CD4-positive, CD25-positive, alpha-beta regulatory T cell (primary cell): ENCODE measurements around the gene PLXNB3. TPM values are rescaled to one million over a fixed set of nuclear protein-coding genes. Genes with fewer than 3 reads are reported as not detected.

Source experiments
- ATAC-seq, 2 donors: fragments of 150-1000 bp; cut with Tn5 transposase; one replicate each; pipeline ENCODE4 v1.10.0; 2021; ENCODE audit warnings: low read depth in 2 of 2, moderate number of reproducible peaks in 2 of 2, moderate library complexity in 1 of 2
- DNase-seq, 3 donors: peaks; one replicate each; pipeline versions ENCODE4 v3.0.0 to v3.0.0-alpha.2; 2012 to 2022; ENCODE audit warnings: mixed read lengths in 1 of 3
- H3K27ac ChIP-seq: one replicate; pipeline ENCODE4 v1.7.0; 2013; ENCODE audit warnings: mild to moderate bottlenecking, low read length; ENCODE audit not compliant: insufficient read depth, poor library complexity, severe bottlenecking
- H3K27me3 ChIP-seq: one replicate; pipeline ENCODE4 v1.7.0; 2013; ENCODE audit warnings: low read length; ENCODE audit not compliant: control insufficient read depth, insufficient read depth
- H3K36me3 ChIP-seq: one replicate; pipeline ENCODE4 v1.7.0; 2013; ENCODE audit warnings: mild to moderate bottlenecking, low read length, moderate library complexity; ENCODE audit not compliant: control insufficient read depth, insufficient read depth
- H3K4me1 ChIP-seq: 2 replicates; pipeline ENCODE4 v1.7.0; 2013; ENCODE audit warnings: mild to moderate bottlenecking, low read length; ENCODE audit not compliant: insufficient read depth, control insufficient read depth, poor library complexity, severe bottlenecking
- H3K4me3 ChIP-seq: one replicate; pipeline ENCODE4 v1.7.0; 2013; ENCODE audit warnings: low read depth, mild to moderate bottlenecking, low read length, moderate library complexity
- H3K9me3 ChIP-seq, 2 experiments: 1 replicate in 1 of 2; 2 replicates in 1 of 2; pipeline ENCODE4 v1.7.0; 2013; ENCODE audit warnings: low read length in 2 of 2, mild to moderate bottlenecking in 1 of 2, moderate library complexity in 1 of 2; ENCODE audit not compliant: control insufficient read depth in 2 of 2
- H3K27ac Mint-ChIP-seq, 3 donors: one replicate each; pipeline ENCODE4 v1.8.0; 2020 to 2022; ENCODE audit warnings: mild to moderate bottlenecking in 3 of 3, mixed read lengths in 3 of 3, moderate library complexity in 2 of 3
- H3K27me3 Mint-ChIP-seq: one replicate; pipeline ENCODE4 v1.8.0; 2022; ENCODE audit warnings: mild to moderate bottlenecking, mixed read lengths
- H3K36me3 Mint-ChIP-seq: one replicate; pipeline ENCODE4 v1.8.0; 2020; ENCODE audit warnings: mixed read lengths
- H3K4me1 Mint-ChIP-seq, 4 donors: one replicate each; pipeline ENCODE4 v1.8.0; 2020 to 2022; ENCODE audit warnings: mixed read lengths in 4 of 4, mild to moderate bottlenecking in 1 of 4
- H3K4me3 Mint-ChIP-seq, 4 donors: one replicate each; pipeline ENCODE4 v1.8.0; 2020 to 2022; ENCODE audit warnings: mild to moderate bottlenecking in 4 of 4, mixed read lengths in 4 of 4, moderate library complexity in 3 of 4
- H3K9me3 Mint-ChIP-seq, 7 donors: one replicate each; pipeline ENCODE4 v1.8.0; 2020 to 2022; ENCODE audit warnings: mixed read lengths in 7 of 7, mild to moderate bottlenecking in 3 of 7, moderate library complexity in 2 of 7
- polyA plus RNA-seq, 4 donors: library from polyadenylated mRNA; unstranded; fragments of 300-500 nt; fragmentation: Illumina TruSeq; gene quantifications; one replicate each; pipeline ENCODE4 v1.2.3, GENCODE V29; 2021
- total RNA-seq: library from RNA; stranded (reverse); gene quantifications from one replicate; pipeline ENCODE4 v1.2.3, GENCODE V29; 2022

PLXNB3 gene
- total and polyA plus RNA-seq, 5 donors from 2014 or later: 0.52 TPM; not detected in 4

- ATAC-seq (peak; percentile 75 to 77), DNase-seq (peak; percentile 81 to 91 (median 89))
- no peaks in the 10 kb centered on the region for H3K9me3 ChIP-seq
- Mint-ChIP-seq H3K9me3 (peaks cover 0 to 1% (median 0%) of the 10 kb centered on the region in 7 donors), H3K4me3 (peak within 1 kb of the TSS; percentile 86 to 94 (median 90)), H3K36me3 (peaks cover 6% of the 10 kb centered on the region), H3K27me3 (no peaks in the 10 kb centered on the region), H3K27ac (peak within 1 kb of the TSS; percentile 75 to 94 (median 87)), H3K4me1 (peaks cover 0 to 38% (median 9%) of the 10 kb centered on the region in 4 donors)
- H3K4me3 ChIP-seq: peak within 1 kb of the TSS; percentile 64
- H3K36me3 ChIP-seq: peaks cover 13% of the 10 kb centered on the region
- peaks cover 46% of the 10 kb centered on the region for H3K4me1 ChIP-seq
- peak within 1 kb of the TSS; percentile 76 for H3K27ac ChIP-seq
- no peaks in the 10 kb centered on the region for H3K27me3 ChIP-seq
These were observed 39.6 kb upstream of the PLXNB3 start, which contains the start of the genes ABCD1 and BCAP31 for GRCh38 chrX:153724252-153725038. Gene ABCD1 (plus strand): TSS chrX:153724856. CDS start chrX:153725267, 411 bp downstream. Gene BCAP31 (minus strand): TSS chrX:153724387. CDS start chrX:153723244, 1,143 bp downstream.

GRCh38 chrX:153725039-153725831 is 38.8 kb upstream of the PLXNB3 start:
- Histone ChIP-seq H3K27me3 (no peaks in the 10 kb centered on the region), H3K4me1 (peaks cover 46% of the 10 kb centered on the region), H3K9me3 (no peaks in the 10 kb centered on the region), H3K27ac (peak overlapping the region; percentile 76), H3K36me3 (peaks cover 5% of the 10 kb centered on the region), H3K4me3 (no peak overlapping the region)
- H3K9me3 Mint-ChIP-seq: peaks cover 0 to 1% (median 0%) of the 10 kb centered on the region in 7 donors
- DNase-seq (peak in 1 of 3 donors; percentile 4), ATAC-seq (no peak)
- no peaks in the 10 kb centered on the region for H3K27me3 Mint-ChIP-seq
- peaks cover 6% of the 10 kb centered on the region for H3K36me3 Mint-ChIP-seq
- peaks cover 0 to 39% (median 9%) of the 10 kb centered on the region in 4 donors for H3K4me1 Mint-ChIP-seq
- H3K27ac Mint-ChIP-seq: no peak overlapping the region
- peak overlapping the region; percentile 51 to 92 (median 74) for H3K4me3 Mint-ChIP-seq

GRCh38 chrX:153725832-153726285 is 38.2 kb upstream of the PLXNB3 start:
- Mint-ChIP-seq H3K36me3 (peaks cover 6% of the 10 kb centered on the region), H3K4me1 (peaks cover 0 to 35% (median 11%) of the 10 kb centered on the region in 4 donors), H3K9me3 (no peaks in the 10 kb centered on the region), H3K4me3 (peak overlapping the region in 2 of 4 donors; percentile 55 to 60), H3K27me3 (no peaks in the 10 kb centered on the region), H3K27ac (no peak overlapping the region)
- peaks cover 46% of the 10 kb centered on the region for H3K4me1 ChIP-seq
- H3K27me3 ChIP-seq: no peaks in the 10 kb centered on the region
- no peaks in the 10 kb centered on the region for H3K9me3 ChIP-seq
- no peak for DNase-seq
- no peak for ATAC-seq
- no peak overlapping the region for H3K27ac ChIP-seq
- peaks cover under 1% of the 10 kb centered on the region for H3K36me3 ChIP-seq
- H3K4me3 ChIP-seq: no peak overlapping the region

- Mint-ChIP-seq H3K36me3 (peaks cover 9% of the 10 kb centered on the region), H3K27me3 (no peaks in the 10 kb centered on the region), H3K4me3 (peak overlapping the region; percentile 70 to 91 (median 78)), H3K9me3 (no peaks in the 10 kb centered on the region), H3K27ac (no peak overlapping the region), H3K4me1 (peaks cover under 1 to 37% (median 15%) of the 10 kb centered on the region in 4 donors)
- no peak for ATAC-seq
- no peaks in the 10 kb centered on the region for H3K36me3 ChIP-seq
- H3K4me1 ChIP-seq: peaks cover 46% of the 10 kb centered on the region
- H3K27me3 ChIP-seq: no peaks in the 10 kb centered on the region
- H3K4me3 ChIP-seq: no peak overlapping the region
- peak in 2 of 3 donors; percentile 7 to 72 for DNase-seq
- H3K9me3 ChIP-seq: no peaks in the 10 kb centered on the region
- peak overlapping the region; percentile 14 for H3K27ac ChIP-seq
These were observed 37.5 kb upstream of the PLXNB3 start for GRCh38 chrX:153726286-153727122.

- Mint-ChIP-seq H3K27me3 (no peaks in the 10 kb centered on the region), H3K4me3 (peak overlapping the region; percentile 70 to 91 (median 78)), H3K27ac (peak overlapping the region in 1 of 3 donors; percentile 85), H3K4me1 (peaks cover 5 to 34% (median 12%) of the 10 kb centered on the region in 4 donors), H3K36me3 (peaks cover 10% of the 10 kb centered on the region), H3K9me3 (peaks cover 0 to 3% (median 0%) of the 10 kb centered on the region in 7 donors)
- no peak overlapping the region for H3K4me3 ChIP-seq
- H3K9me3 ChIP-seq: no peaks in the 10 kb centered on the region
- DNase-seq: no peak
- H3K36me3 ChIP-seq: no peaks in the 10 kb centered on the region
- no peak for ATAC-seq
- H3K27me3 ChIP-seq: no peaks in the 10 kb centered on the region
- peak overlapping the region; percentile 23 for H3K27ac ChIP-seq
- peaks cover 38% of the 10 kb centered on the region for H3K4me1 ChIP-seq
These were observed 36.7 kb upstream of the PLXNB3 start for GRCh38 chrX:153727123-153727931.

GRCh38 chrX:153728095-153728494 is 36.0 kb upstream of the PLXNB3 start:
- H3K9me3 Mint-ChIP-seq: peaks cover 0 to 3% (median 0%) of the 10 kb centered on the region in 7 donors
- ATAC-seq (no peak), DNase-seq (no peak)
- peak overlapping the region in 1 of 4 donors; percentile 77 for H3K4me3 Mint-ChIP-seq
- Histone ChIP-seq H3K9me3 (no peaks in the 10 kb centered on the region), H3K27ac (no peak overlapping the region), H3K4me3 (no peak overlapping the region), H3K36me3 (no peaks in the 10 kb centered on the region), H3K4me1 (peaks cover 31% of the 10 kb centered on the region), H3K27me3 (no peaks in the 10 kb centered on the region)
- peaks cover 5 to 27% (median 8%) of the 10 kb centered on the region in 4 donors for H3K4me1 Mint-ChIP-seq
- H3K27me3 Mint-ChIP-seq: no peaks in the 10 kb centered on the region
- no peak overlapping the region for H3K27ac Mint-ChIP-seq
- peaks cover 10% of the 10 kb centered on the region for H3K36me3 Mint-ChIP-seq
